ENCODE results near the gene ARL11.

- no peak for TF ChIP-seq CTCF (IDR thresholded peaks at IDR 0.05)
- no peak for TF ChIP-seq POLR2A (IDR thresholded peaks at IDR 0.05)
These were observed 25.2 kb downstream of the ARL11 start for GRCh38 chr13:49653478-49653877.

Measured in Peyer's patch (tissue), 4 donors.